A549 (cell line): ENCODE measurements around the gene PTPRF. TPM values are rescaled to one million over a fixed set of nuclear protein-coding genes. Genes with fewer than 3 reads are reported as not detected.

Source experiments
- ATAC-seq, 2 experiments: fragments of 200-7000 bp in 1 of 2; fragments of >200 bp in 1 of 2; cut with Nextera tagmentation in 1 of 2; cut with Tn5 transposase in 1 of 2; 3 replicates each; pipeline versions ENCODE4 v1.8.0 to v1.9.1; 2018 to 2020; ENCODE audit warnings: mild to moderate bottlenecking in 1 of 2, moderate library complexity in 1 of 2
- CTCF ChIA-PET: fragments of 300-600 bp; sonication (Branson Sonifier 250); formaldehyde crosslinking; extraction: SDS; loops from one replicate; lab custom pipeline; 2021; ENCODE audit warnings: antibody characterized with exemption, inconsistent platforms; lab: Yijun Ruan, JAX
- POLR2A ChIA-PET: fragments of 350-600 bp; formaldehyde crosslinking; extraction: SDS; loops from one replicate; lab custom pipeline; 2021; ENCODE audit warnings: antibody characterized with exemption, inconsistent platforms; lab: Yijun Ruan, JAX
- DNase-seq, 2 experiments: peaks; one replicate each; pipeline versions ENCODE4 v3.0.0 to v3.0.0-alpha.2; 2011 to 2016; ENCODE audit warnings: low read depth in 1 of 2, low spot score in 1 of 2
- FAIRE-seq: peaks from 2 replicates; lab custom pipeline; 2011; peaks lifted over from hg19 to GRCh38; lab: Jason Lieb, UNC
- H3K27ac ChIP-seq, 2 experiments: fragments of >200 bp; sonication (Bioruptor Twin); formaldehyde crosslinking; 3 replicates each; pipeline ENCODE4 v1.5.1; 2016 to 2017
- H3K4me1 ChIP-seq: fragments of >200 bp; sonication (Bioruptor Twin); formaldehyde crosslinking; 3 replicates; pipeline ENCODE4 v1.6.1; 2016
- H3K4me2 ChIP-seq: fragments of >200 bp; sonication (Bioruptor Twin); formaldehyde crosslinking; 3 replicates; pipeline ENCODE4 v1.6.1; 2016
- H3K4me3 ChIP-seq: fragments of >200 bp; sonication (Bioruptor Twin); formaldehyde crosslinking; 3 replicates; pipeline ENCODE4 v1.5.1; 2016
- H3K9me3 ChIP-seq: fragments of >200 bp; sonication (Bioruptor Twin); formaldehyde crosslinking; 3 replicates; pipeline ENCODE4 v1.6.1; 2016
- CBX8 ChIP-seq: fragments of 200-600 bp; sonication (generic); IDR thresholded peaks from 2 replicates; pipeline ENCODE4 v1.6.1; 2016
- HEYL ChIP-seq: fragments of 250-450 bp; sonication (Bioruptor Pico); IDR thresholded peaks from 2 replicates; pipeline ENCODE4 v1.8.0; 2021; ENCODE audit warnings: mild to moderate bottlenecking, moderate library complexity
- HOXA7 ChIP-seq: fragments of 250-450 bp; sonication (Bioruptor Pico); IDR thresholded peaks from 2 replicates; pipeline ENCODE4 v1.5.0; 2020; ENCODE audit warnings: mild to moderate bottlenecking, moderate library complexity
- JUNB ChIP-seq: fragments of >200 bp; sonication (Bioruptor Twin); formaldehyde crosslinking; IDR thresholded peaks from 2 replicates; pipeline ENCODE4 v1.6.1; 2016
- KDM1A ChIP-seq: fragments of 200-600 bp; sonication (generic); IDR thresholded peaks from 2 replicates; pipeline ENCODE4 v1.6.1; 2016; ENCODE audit warnings: low read depth, mild to moderate bottlenecking
- NPAS2 ChIP-seq: fragments of 250-450 bp; sonication (Bioruptor Pico); IDR thresholded peaks from 2 replicates; pipeline ENCODE4 v1.8.0; 2022; ENCODE audit warnings: mild to moderate bottlenecking, moderate library complexity, borderline replicate concordance
- POLR2A ChIP-seq: IDR thresholded peaks from 2 replicates; pipeline ENCODE4 v1.6.1; 2012; ENCODE audit warnings: mild to moderate bottlenecking, low read length
- RAD21 ChIP-seq, 2 experiments: fragments of >200 bp in 1 of 2; sonication (Bioruptor Twin) in 1 of 2; formaldehyde crosslinking in 1 of 2; IDR thresholded peaks in 1 of 2; conservative IDR thresholded peaks in 1 of 2; 2 replicates in 1 of 2; 3 replicates in 1 of 2; pipeline ENCODE4 v1.6.1; 2012 to 2018; ENCODE audit warnings: inconsistent platforms in 1 of 2
- SMC3 ChIP-seq: fragments of >200 bp; sonication (Bioruptor Twin); formaldehyde crosslinking; IDR thresholded peaks from 3 replicates; pipeline ENCODE4 v1.6.1; 2018; ENCODE audit warnings: inconsistent platforms
- SREBF2 ChIP-seq: fragments of 450-650 bp; IDR thresholded peaks from 2 replicates; pipeline ENCODE4 v1.6.1; 2014; ENCODE audit warnings: mild to moderate bottlenecking, moderate library complexity
- ZFP36 ChIP-seq: fragments of 450-650 bp; IDR thresholded peaks from 2 replicates; pipeline ENCODE4 v1.6.1; 2014; ENCODE audit warnings: borderline replicate concordance; ENCODE audit not compliant: partially characterized antibody
- WGBS: methylation state at CpG from one replicate; pipeline ENCODE4 v1.1.6; 2017; ENCODE audit errors: missing lambda C conversion rate; 5-methylcytosine and 5-hydroxymethylcytosine counted together
- polyA plus RNA-seq, 4 experiments: library from polyadenylated mRNA; depleted of rRNA in 3 of 4; stranded (reverse); fragments of >200 nt; fragmentation: RNase III in 1 of 4; extraction: RNeasy Plus Mini Kit Qiagen cat#74134 plus additional on column Dnase treatment in 1 of 4; gene quantifications; 2 replicates in 3 of 4; 3 replicates in 1 of 4; pipeline ENCODE4 v1.2.3, GENCODE V29; 2011 to 2017
- TF ChIP-seq, protein P1 (sequence below): fragments of 200-600 bp; sonication (generic); IDR thresholded peaks from 2 replicates; pipeline ENCODE4 v1.6.1; 2016; ENCODE audit warnings: antibody characterized with exemption, mild to moderate bottlenecking, moderate library complexity
- TF ChIP-seq, protein P2 (sequence below): fragments of 250-450 bp; sonication (Bioruptor Pico); IDR thresholded peaks from 2 replicates; pipeline ENCODE4 v1.5.0; 2020; ENCODE audit warnings: low read depth, mild to moderate bottlenecking, moderate library complexity
- TF ChIP-seq, protein P3 (sequence below): IDR thresholded peaks from 2 replicates; pipeline ENCODE4 v1.6.1; 2012
- TF ChIP-seq, protein P4 (sequence below): IDR thresholded peaks from 2 replicates; pipeline ENCODE4 v1.6.1; 2012
- TF ChIP-seq, protein P5 (sequence below): fragments of >200 bp; sonication (Bioruptor Twin); formaldehyde crosslinking; IDR thresholded peaks from 3 replicates; pipeline ENCODE4 v1.6.1; 2016

The PTPRF gene
- polyA plus RNA-seq, 2 of the 4 experiments (the other 2 are of a cell fraction) = 68.5 to 96.5 TPM

DNA sequence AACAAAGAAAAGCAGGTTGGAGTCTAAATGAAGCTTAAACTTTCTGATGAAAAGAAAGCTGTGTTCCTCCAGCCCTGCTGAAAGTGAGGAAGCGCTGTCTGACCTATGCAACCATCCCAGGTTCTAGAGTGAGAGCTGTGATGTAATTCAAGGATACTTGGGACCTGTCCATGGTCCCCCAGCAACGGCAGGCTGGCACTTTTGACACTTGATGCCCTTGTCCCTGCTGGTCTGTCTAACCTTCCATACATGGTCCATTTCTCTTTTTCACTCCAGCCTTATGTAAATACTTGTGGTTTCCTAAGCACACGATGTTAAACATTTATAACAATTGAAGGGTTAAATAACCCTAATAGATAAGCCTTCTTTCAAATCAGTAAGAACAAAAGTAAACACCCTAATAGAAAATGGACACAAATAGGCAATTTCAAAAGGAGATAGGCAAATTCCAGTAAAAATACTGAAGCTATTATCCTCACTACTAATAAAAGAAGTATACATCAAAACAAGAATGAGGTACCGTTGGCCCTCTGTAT lies 101.5 kb downstream of the PTPRF start:
- POLR2A ChIA-PET = no interaction called here
- no peak overlapping the region for H3K27ac ChIP-seq
- no peak overlapping the region for H3K4me3 ChIP-seq
- CTCF ChIA-PET = interaction anchor here (1.2 kb wide), 1 partner anchor 10 kb away, joined by 5 read pairs; no protein-coding TSS in a partner anchor
- TF ChIP-seq, protein P1, sequence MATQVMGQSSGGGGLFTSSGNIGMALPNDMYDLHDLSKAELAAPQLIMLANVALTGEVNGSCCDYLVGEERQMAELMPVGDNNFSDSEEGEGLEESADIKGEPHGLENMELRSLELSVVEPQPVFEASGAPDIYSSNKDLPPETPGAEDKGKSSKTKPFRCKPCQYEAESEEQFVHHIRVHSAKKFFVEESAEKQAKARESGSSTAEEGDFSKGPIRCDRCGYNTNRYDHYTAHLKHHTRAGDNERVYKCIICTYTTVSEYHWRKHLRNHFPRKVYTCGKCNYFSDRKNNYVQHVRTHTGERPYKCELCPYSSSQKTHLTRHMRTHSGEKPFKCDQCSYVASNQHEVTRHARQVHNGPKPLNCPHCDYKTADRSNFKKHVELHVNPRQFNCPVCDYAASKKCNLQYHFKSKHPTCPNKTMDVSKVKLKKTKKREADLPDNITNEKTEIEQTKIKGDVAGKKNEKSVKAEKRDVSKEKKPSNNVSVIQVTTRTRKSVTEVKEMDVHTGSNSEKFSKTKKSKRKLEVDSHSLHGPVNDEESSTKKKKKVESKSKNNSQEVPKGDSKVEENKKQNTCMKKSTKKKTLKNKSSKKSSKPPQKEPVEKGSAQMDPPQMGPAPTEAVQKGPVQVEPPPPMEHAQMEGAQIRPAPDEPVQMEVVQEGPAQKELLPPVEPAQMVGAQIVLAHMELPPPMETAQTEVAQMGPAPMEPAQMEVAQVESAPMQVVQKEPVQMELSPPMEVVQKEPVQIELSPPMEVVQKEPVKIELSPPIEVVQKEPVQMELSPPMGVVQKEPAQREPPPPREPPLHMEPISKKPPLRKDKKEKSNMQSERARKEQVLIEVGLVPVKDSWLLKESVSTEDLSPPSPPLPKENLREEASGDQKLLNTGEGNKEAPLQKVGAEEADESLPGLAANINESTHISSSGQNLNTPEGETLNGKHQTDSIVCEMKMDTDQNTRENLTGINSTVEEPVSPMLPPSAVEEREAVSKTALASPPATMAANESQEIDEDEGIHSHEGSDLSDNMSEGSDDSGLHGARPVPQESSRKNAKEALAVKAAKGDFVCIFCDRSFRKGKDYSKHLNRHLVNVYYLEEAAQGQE = peak; percentile 56; the same call in 1 of the 2 replicates
- no peak for TF ChIP-seq JUNB
- H3K4me1 ChIP-seq = peaks cover 9% of the 10 kb centered on the region; the same call in 2 of the 3 replicates
- H3K4me2 ChIP-seq = no peak overlapping the region
- FAIRE-seq (no peak), ATAC-seq (no peak), DNase-seq (no peak)
- 63% methylated on average over 4 of the region's 4 CpGs for WGBS
- no peaks in the 10 kb centered on the region for H3K9me3 ChIP-seq

DNA sequence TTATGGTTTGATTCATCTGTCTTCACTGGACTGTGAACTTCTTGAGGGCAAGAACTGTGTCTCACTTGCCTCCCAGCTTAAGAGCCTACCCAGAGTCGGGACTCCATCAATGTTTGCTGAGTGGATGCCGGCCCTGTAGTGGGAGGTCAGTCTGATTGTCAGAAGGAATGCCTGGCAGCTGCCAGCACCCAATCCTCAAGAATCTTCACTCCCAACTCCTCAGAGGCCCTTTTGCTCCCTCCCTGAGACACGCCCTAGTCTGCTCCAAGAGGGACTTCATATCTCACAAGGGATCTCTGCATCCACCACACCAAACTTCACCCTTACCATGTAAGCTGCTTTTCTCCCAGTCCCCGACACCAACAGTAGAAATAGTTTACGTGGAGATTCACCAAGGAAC lies 104.0 kb downstream of the PTPRF start:
- CTCF ChIA-PET = no interaction called here
- H3K4me3 ChIP-seq = no peak overlapping the region
- no peak overlapping the region for H3K27ac ChIP-seq
- peak in 1 of 2 experiments; percentile 37 for DNase-seq
- WGBS = 70% methylated on average over 5 of the region's 5 CpGs
- no peak overlapping the region for H3K4me2 ChIP-seq
- POLR2A ChIA-PET = interaction anchor here (3.3 kb wide), 1 partner anchor 15 kb away, joined by 24 read pairs; the partner anchor contains the start of gene KDM4A
- no peak for FAIRE-seq
- H3K4me1 ChIP-seq = peaks cover 9% of the 10 kb centered on the region; the same call in 2 of the 3 replicates
- H3K9me3 ChIP-seq = no peaks in the 10 kb centered on the region
- TF ChIP-seq SMC3 (no peak), NPAS2 (CRISPR knock-in tag) (no peak)
- ATAC-seq = peak; percentile 64 to 72; a peak in 5 of 6 replicates

DNA sequence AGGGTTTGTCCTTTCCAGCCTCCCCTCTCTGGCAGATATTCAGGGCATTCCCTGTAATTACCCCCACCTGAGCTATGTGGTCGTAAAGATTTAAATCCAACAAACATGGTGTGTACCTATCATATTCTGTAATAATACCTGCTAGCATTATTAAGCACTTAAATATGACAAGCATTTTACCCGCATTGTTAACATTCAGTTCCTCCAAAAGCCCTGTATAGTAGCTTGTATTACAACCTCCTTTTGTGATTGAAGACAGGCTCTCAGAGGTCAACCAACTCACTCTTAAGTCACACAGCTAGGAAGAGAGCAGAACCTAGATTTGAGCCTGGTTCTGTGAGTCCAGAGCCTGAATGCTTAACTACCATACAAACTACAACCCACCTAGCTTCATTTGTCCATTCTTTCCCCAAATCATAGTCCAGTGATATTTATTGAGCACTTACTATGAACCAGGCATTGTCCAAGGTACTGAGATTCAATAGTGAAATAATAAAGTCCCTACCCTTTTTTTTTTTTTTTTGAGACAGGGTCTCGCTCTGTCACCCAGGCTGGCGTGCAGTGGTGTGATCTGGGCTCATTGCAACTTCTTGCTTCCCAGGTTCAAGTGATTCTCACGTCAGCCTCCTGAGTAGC lies 105.4 kb downstream of the PTPRF start:
- ATAC-seq (no peak; a peak in 1 of 6 replicates), DNase-seq (no peak), FAIRE-seq (no peak)
- Histone ChIP-seq H3K4me2 (no peak overlapping the region), H3K9me3 (no peaks in the 10 kb centered on the region), H3K4me1 (peaks cover 9% of the 10 kb centered on the region; the same call in 2 of the 3 replicates), H3K4me3 (no peak overlapping the region), H3K27ac (no peak overlapping the region)
- ChIA-PET POLR2A (interaction anchor here (3.3 kb wide), 1 partner anchor 14 kb away, joined by 24 read pairs; the partner anchor contains the start of gene KDM4A), CTCF (interaction anchor here (0.6 to 1.5 kb wide), 3 partner anchors 20 to 282 kb away, joined by 3 read pairs; no protein-coding TSS in a partner anchor)
- TF ChIP-seq, protein P2, sequence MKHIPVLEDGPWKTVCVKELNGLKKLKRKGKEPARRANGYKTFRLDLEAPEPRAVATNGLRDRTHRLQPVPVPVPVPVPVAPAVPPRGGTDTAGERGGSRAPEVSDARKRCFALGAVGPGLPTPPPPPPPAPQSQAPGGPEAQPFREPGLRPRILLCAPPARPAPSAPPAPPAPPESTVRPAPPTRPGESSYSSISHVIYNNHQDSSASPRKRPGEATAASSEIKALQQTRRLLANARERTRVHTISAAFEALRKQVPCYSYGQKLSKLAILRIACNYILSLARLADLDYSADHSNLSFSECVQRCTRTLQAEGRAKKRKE (CRISPR knock-in tag) = no peak
- TF ChIP-seq SREBF2 (no peak), KDM1A (no peak), HEYL (CRISPR knock-in tag) (no peak), RAD21 (conservative IDR thresholded peaks at IDR 0.05 in 1 of 2, IDR thresholded peaks at IDR 0.05 in 1 of 2) (no peak), POLR2A (no peak), ZFP36 (no peak), HOXA7 (no peak), CBX8 (no peak)
- TF ChIP-seq, protein P3, sequence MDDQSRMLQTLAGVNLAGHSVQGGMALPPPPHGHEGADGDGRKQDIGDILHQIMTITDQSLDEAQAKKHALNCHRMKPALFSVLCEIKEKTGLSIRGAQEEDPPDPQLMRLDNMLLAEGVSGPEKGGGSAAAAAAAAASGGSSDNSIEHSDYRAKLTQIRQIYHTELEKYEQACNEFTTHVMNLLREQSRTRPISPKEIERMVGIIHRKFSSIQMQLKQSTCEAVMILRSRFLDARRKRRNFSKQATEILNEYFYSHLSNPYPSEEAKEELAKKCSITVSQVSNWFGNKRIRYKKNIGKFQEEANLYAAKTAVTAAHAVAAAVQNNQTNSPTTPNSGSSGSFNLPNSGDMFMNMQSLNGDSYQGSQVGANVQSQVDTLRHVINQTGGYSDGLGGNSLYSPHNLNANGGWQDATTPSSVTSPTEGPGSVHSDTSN = no peak
- TF ChIP-seq, protein P4, sequence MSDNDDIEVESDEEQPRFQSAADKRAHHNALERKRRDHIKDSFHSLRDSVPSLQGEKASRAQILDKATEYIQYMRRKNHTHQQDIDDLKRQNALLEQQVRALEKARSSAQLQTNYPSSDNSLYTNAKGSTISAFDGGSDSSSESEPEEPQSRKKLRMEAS = no peak
- TF ChIP-seq, protein P5, sequence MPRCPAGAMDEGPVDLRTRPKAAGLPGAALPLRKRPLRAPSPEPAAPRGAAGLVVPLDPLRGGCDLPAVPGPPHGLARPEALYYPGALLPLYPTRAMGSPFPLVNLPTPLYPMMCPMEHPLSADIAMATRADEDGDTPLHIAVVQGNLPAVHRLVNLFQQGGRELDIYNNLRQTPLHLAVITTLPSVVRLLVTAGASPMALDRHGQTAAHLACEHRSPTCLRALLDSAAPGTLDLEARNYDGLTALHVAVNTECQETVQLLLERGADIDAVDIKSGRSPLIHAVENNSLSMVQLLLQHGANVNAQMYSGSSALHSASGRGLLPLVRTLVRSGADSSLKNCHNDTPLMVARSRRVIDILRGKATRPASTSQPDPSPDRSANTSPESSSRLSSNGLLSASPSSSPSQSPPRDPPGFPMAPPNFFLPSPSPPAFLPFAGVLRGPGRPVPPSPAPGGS = no peak
- 71% methylated on average over 5 of the region's 5 CpGs for WGBS
